ENCODE measurements around the gene NRCAM. TPM values are rescaled to one million over a fixed set of nuclear protein-coding genes. Genes with fewer than 3 reads are reported as not detected.
A peak's percentile ranks its signal among the peaks of the same experiment; 100 is the strongest.

The NRCAM gene
- total RNA-seq, 4 donors from 2014 or later, result 1.3 to 4.7 (median 2.2) TPM

- H3K4me1 ChIP-seq, result no peaks in the 10 kb centered on the region
- TF ChIP-seq POLR2A (IDR thresholded peaks at IDR 0.05) (no peak), CTCF (IDR thresholded peaks at IDR 0.05) (no peak), POLR2AphosphoS5 (IDR thresholded peaks at IDR 0.05) (no peak), EP300 (IDR thresholded peaks at IDR 0.05) (no peak)
Measured at GRCh38 chr7:108188724-108189123, 267.5 kb downstream of the NRCAM start.

GRCh38 chr7:108181073-108181985 lies 274.9 kb downstream of the NRCAM start:
- Histone ChIP-seq H3K27ac (no peak overlapping the region), H3K9me3 (no peaks in the 10 kb centered on the region), H3K4me1 (no peaks in the 10 kb centered on the region), H3K27me3 (no peaks in the 10 kb centered on the region), H3K4me3 (no peak overlapping the region), H3K36me3 (no peaks in the 10 kb centered on the region)
- 55 to 61% methylated on average over 3 to 8 of the region's 8 CpGs for WGBS, 2 donors (ENCODE audit: low coverage in 1 of 2)
- TF ChIP-seq POLR2AphosphoS5 (IDR thresholded peaks at IDR 0.05) (no peak), CTCF (IDR thresholded peaks at IDR 0.05) (peak; percentile 54 to 69 (median 63)), EP300 (IDR thresholded peaks at IDR 0.05) (no peak), POLR2A (IDR thresholded peaks at IDR 0.05) (no peak)
- ATAC-seq, result no peak

More at GRCh38 chr7:108188724-108189123, 267.5 kb downstream of the NRCAM start:
- 92 to 100% methylated on average over 3 of the region's 3 CpGs for WGBS, 2 donors (ENCODE audit: low coverage in 1 of 2)
- H3K27me3 ChIP-seq, result no peaks in the 10 kb centered on the region
- no peaks in the 10 kb centered on the region for H3K9me3 ChIP-seq
- no peak overlapping the region for H3K27ac ChIP-seq
- no peak overlapping the region for H3K4me3 ChIP-seq
- H3K36me3 ChIP-seq, result no peaks in the 10 kb centered on the region
- no peak for ATAC-seq

GRCh38 chr7:108178398-108178797 lies 277.8 kb downstream of the NRCAM start:
- TF ChIP-seq POLR2A (IDR thresholded peaks at IDR 0.05) (no peak), POLR2AphosphoS5 (IDR thresholded peaks at IDR 0.05) (no peak), EP300 (IDR thresholded peaks at IDR 0.05) (no peak), CTCF (IDR thresholded peaks at IDR 0.05) (no peak)
- Histone ChIP-seq H3K9me3 (no peaks in the 10 kb centered on the region), H3K27me3 (no peaks in the 10 kb centered on the region), H3K4me3 (no peak overlapping the region), H3K36me3 (no peaks in the 10 kb centered on the region), H3K4me1 (no peaks in the 10 kb centered on the region), H3K27ac (no peak overlapping the region)
- ATAC-seq, result no peak
- 57 to 88% methylated on average over 1 to 3 of the region's 3 CpGs for WGBS, 2 donors (ENCODE audit: low coverage in 1 of 2)

GRCh38 chr7:108171164-108171563 lies 285.1 kb downstream of the NRCAM start:
- Histone ChIP-seq H3K27ac (no peak overlapping the region), H3K27me3 (no peaks in the 10 kb centered on the region), H3K36me3 (no peaks in the 10 kb centered on the region), H3K4me3 (no peak overlapping the region), H3K9me3 (no peaks in the 10 kb centered on the region), H3K4me1 (peaks cover 0 to 7% (median 0%) of the 10 kb centered on the region in 3 donors)
- WGBS, 2 donors (ENCODE audit: low coverage in 1 of 2), result 90 to 92% methylated on average over 8 of the region's 8 CpGs
- TF ChIP-seq EP300 (IDR thresholded peaks at IDR 0.05) (no peak), POLR2A (IDR thresholded peaks at IDR 0.05) (no peak), CTCF (IDR thresholded peaks at IDR 0.05) (no peak), POLR2AphosphoS5 (IDR thresholded peaks at IDR 0.05) (no peak)
- no peak for ATAC-seq

GRCh38 chr7:108170251-108170650 lies 286.0 kb downstream of the NRCAM start:
- H3K27ac ChIP-seq, result no peak overlapping the region
- TF ChIP-seq POLR2AphosphoS5 (IDR thresholded peaks at IDR 0.05) (no peak), EP300 (IDR thresholded peaks at IDR 0.05) (no peak), POLR2A (IDR thresholded peaks at IDR 0.05) (no peak), CTCF (IDR thresholded peaks at IDR 0.05) (no peak)
- H3K4me1 ChIP-seq, result peaks cover 0 to 7% (median 0%) of the 10 kb centered on the region in 3 donors
- no peak overlapping the region for H3K4me3 ChIP-seq
- H3K36me3 ChIP-seq, result no peaks in the 10 kb centered on the region
- ATAC-seq, result no peak
- H3K27me3 ChIP-seq, result no peaks in the 10 kb centered on the region
- WGBS, 2 donors (ENCODE audit: low coverage in 1 of 2), result 77 to 80% methylated on average over 2 to 5 of the region's 5 CpGs
- no peaks in the 10 kb centered on the region for H3K9me3 ChIP-seq

Measured in gastroesophageal sphincter (tissue), 4 donors.